B cell (primary cell): Measurements from ENCODE around the gene RUVBL1. TPM values are rescaled to one million over a fixed set of nuclear protein-coding genes. Genes with fewer than 3 reads are reported as not detected.

Experiments used
- ATAC-seq: fragments of 200-7000 bp; cut with Tn5 transposase; one replicate; pipeline ENCODE4 v1.10.0; 2021; ENCODE audit warnings: low read depth, mild to moderate bottlenecking, moderate number of reproducible peaks, moderate library complexity
- CTCF ChIA-PET: fragments of 350-600 bp; sonication (Branson Sonifier 250); formaldehyde crosslinking; loops from one replicate; lab custom pipeline; 2021; ENCODE audit warnings: antibody characterized with exemption, inconsistent platforms; lab: Charles Lee
- POLR2A ChIA-PET: fragments of 350-600 bp; sonication (Branson Sonifier 250); formaldehyde crosslinking; loops from one replicate; lab custom pipeline; 2021; ENCODE audit warnings: antibody characterized with exemption; lab: Charles Lee
- DNase-seq: peaks from one replicate; pipeline ENCODE4 v3.0.0; 2013
- H2AFZ ChIP-seq: 2 replicates; pipeline ENCODE4 v1.6.1; 2012; ENCODE audit warnings: mild to moderate bottlenecking, low read depth, low read length; ENCODE audit not compliant: insufficient read depth, poor library complexity, severe bottlenecking
- H3K27ac ChIP-seq, 2 donors: 1 replicate in 1 of 2; 2 replicates in 1 of 2; pipeline ENCODE4 v1.5.1; 2012 to 2013; ENCODE audit warnings: low read length in 2 of 2, mild to moderate bottlenecking in 2 of 2, moderate library complexity in 1 of 2
- H3K27me3 ChIP-seq, 4 experiments: fragments of 200-600 bp in 1 of 4; sonication (generic) in 1 of 4; replicated peaks in 1 of 4; 1 replicate in 2 of 4; 2 replicates in 2 of 4; pipeline versions ENCODE4 v1.6.1 to v1.7.0; 2013 to 2016; ENCODE audit warnings: low read length in 3 of 4, mild to moderate bottlenecking in 2 of 4, mixed read lengths in 1 of 4, moderate library complexity in 1 of 4; ENCODE audit not compliant: insufficient read depth in 4 of 4, control insufficient read depth in 3 of 4; ENCODE audit errors: control extremely low read depth in 1 of 4
- H3K36me3 ChIP-seq, 2 experiments: replicated peaks in 1 of 2; 1 replicate in 1 of 2; 2 replicates in 1 of 2; pipeline versions ENCODE4 v1.6.1 to v1.7.1; 2013; ENCODE audit warnings: low read length in 1 of 2; ENCODE audit not compliant: insufficient read depth in 2 of 2, control insufficient read depth in 1 of 2; ENCODE audit errors: control extremely low read depth in 1 of 2, extremely low read depth in 1 of 2
- H3K4me1 ChIP-seq, 2 donors: fragments of 200-600 bp in 1 of 2; sonication (generic) in 1 of 2; 1 replicate in 1 of 2; 2 replicates in 1 of 2; pipeline versions ENCODE4 v1.5.1 to v1.6.1; 2013 to 2017; ENCODE audit warnings: low read length in 2 of 2; ENCODE audit not compliant: control insufficient read depth in 2 of 2, insufficient read depth in 2 of 2
- H3K4me2 ChIP-seq: replicated peaks from 2 replicates; pipeline ENCODE3; 2012; ENCODE audit warnings: mild to moderate bottlenecking, low read depth, low read length; ENCODE audit not compliant: poor library complexity, severe bottlenecking
- H3K4me3 ChIP-seq, 5 experiments: fragments of 200-600 bp in 1 of 5; sonication (generic) in 1 of 5; 1 replicate in 3 of 5; 2 replicates in 2 of 5; pipeline versions ENCODE4 v1.5.1 to v1.7.0; 2011 to 2016; ENCODE audit warnings: low read length in 4 of 5, mild to moderate bottlenecking in 4 of 5, low read depth in 2 of 5, control low read depth in 1 of 5, moderate library complexity in 1 of 5; ENCODE audit not compliant: insufficient read depth in 1 of 5; ENCODE audit errors: control extremely low read depth in 1 of 5, extremely low read depth in 1 of 5
- H3K79me2 ChIP-seq: fragments of 200-600 bp; sonication (generic); one replicate; pipeline ENCODE4 v1.6.0; 2016; ENCODE audit warnings: low read length; ENCODE audit not compliant: control insufficient read depth, insufficient read depth
- H3K9ac ChIP-seq: fragments of 200-600 bp; sonication (generic); 2 replicates; pipeline ENCODE4 v1.6.1; 2017; ENCODE audit warnings: mild to moderate bottlenecking, low read length, moderate library complexity
- H3K9me3 ChIP-seq, 3 donors: one replicate each; pipeline versions ENCODE4 v1.6.1 to v1.7.1; 2013; ENCODE audit warnings: low read length in 2 of 3; ENCODE audit not compliant: control insufficient read depth in 2 of 3, insufficient read depth in 1 of 3; ENCODE audit errors: control extremely low read depth in 1 of 3
- H4K20me1 ChIP-seq: 2 replicates; pipeline ENCODE4 v1.6.0; 2012; ENCODE audit warnings: mild to moderate bottlenecking, low read length; ENCODE audit not compliant: insufficient read depth, control insufficient read depth, poor library complexity, severe bottlenecking
- H3K27ac Mint-ChIP-seq: one replicate; pipeline ENCODE4 v1.8.0; 2021; ENCODE audit warnings: mixed read lengths
- H3K27me3 Mint-ChIP-seq: one replicate; pipeline ENCODE4 v1.8.0; 2021; ENCODE audit warnings: mixed read lengths
- H3K4me1 Mint-ChIP-seq: one replicate; pipeline ENCODE4 v1.8.0; 2021; ENCODE audit warnings: mixed read lengths
- H3K4me3 Mint-ChIP-seq: one replicate; pipeline ENCODE4 v1.8.0; 2021; ENCODE audit warnings: mixed read lengths
- H3K9me3 Mint-ChIP-seq: one replicate; pipeline ENCODE4 v1.8.0; 2022; ENCODE audit warnings: mixed read lengths; ENCODE audit not compliant: insufficient read depth
- CTCF ChIP-seq: fragments of 200-600 bp; IDR thresholded peaks from one replicate; pipeline ENCODE4 v1.8.0; 2022; ENCODE audit warnings: antibody characterized with exemption, mild to moderate bottlenecking
- EZH2 ChIP-seq: IDR thresholded peaks from 2 replicates; pipeline ENCODE4 v1.6.1; 2012; ENCODE audit warnings: borderline replicate concordance, low read depth, mild to moderate bottlenecking, moderate library complexity, low read length; ENCODE audit not compliant: insufficient read depth, poor library complexity, severe bottlenecking
- WGBS: methylation state at CpG from one replicate; pipeline ENCODE4 v1.1.5; 2013; ENCODE audit warnings: missing lambda C conversion rate; ENCODE audit not compliant: insufficient coverage; 5-methylcytosine and 5-hydroxymethylcytosine counted together
- intact Hi-C: fragments of 100-400 bp; cut with micrococcal nuclease; formaldehyde crosslinking; loops from one replicate; pipeline ENCODE4 v1.10.0; 2022
- polyA plus RNA-seq: library from polyadenylated mRNA; depleted of rRNA; stranded (reverse); fragments of >200 nt; gene quantifications from 2 replicates; pipeline ENCODE4 v1.2.3, GENCODE V29; 2012
- total RNA-seq, 2 donors: library from RNA; stranded (reverse); fragments of 120-200 nt in 1 of 2; gene quantifications; 1 replicate in 1 of 2; 2 replicates in 1 of 2; pipeline versions ENCODE4 v1.2.3 to v1.2.4, GENCODE V29; 2013 to 2022

Gene RUVBL1
- total and polyA plus RNA-seq, 2 donors (not counting 1 experiment from before 2014, with no cell fraction given): 20.4 to 20.5 TPM

DNA sequence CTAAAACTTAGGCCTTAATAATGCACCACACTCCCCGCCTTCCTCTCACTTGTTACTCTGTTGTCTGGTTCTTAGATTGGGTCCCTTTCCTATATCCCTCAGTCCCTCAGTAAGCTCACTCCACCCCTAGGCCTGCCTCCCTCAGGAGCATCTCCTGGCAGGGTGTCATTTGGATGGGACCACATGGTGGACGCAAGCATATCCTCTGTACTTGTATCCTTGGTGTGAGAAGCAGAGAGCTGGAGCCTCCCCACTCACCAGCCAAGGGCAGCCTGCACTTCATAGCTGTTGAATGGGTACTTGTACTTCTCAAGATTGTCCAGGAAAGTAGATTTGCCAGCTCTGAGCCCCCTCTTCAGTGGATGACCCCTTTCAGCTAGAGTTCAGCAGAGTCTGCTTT, 59.7 kb downstream of the RUVBL1 start:
- CTCF ChIA-PET: interaction anchor here (0.6 to 1.1 kb wide), 2 partner anchors 10 to 554 kb away, joined by 3 read pairs; no protein-coding TSS in a partner anchor
- H3K27me3 ChIP-seq: no peaks in the 10 kb centered on the region
- H3K27ac ChIP-seq: no peak overlapping the region
- H2AFZ ChIP-seq: no peak overlapping the region
- TF ChIP-seq EZH2 (no peak), CTCF (no peak)
- POLR2A ChIA-PET: no interaction called here
- H3K4me1 Mint-ChIP-seq: no peaks in the 10 kb centered on the region
- H3K9me3 ChIP-seq: no peaks in the 10 kb centered on the region
- intact Hi-C loops: no loop called here
- no peak overlapping the region for H3K4me2 ChIP-seq
- H3K27ac Mint-ChIP-seq: no peak overlapping the region
- no peak overlapping the region for H3K4me3 Mint-ChIP-seq
- ATAC-seq: no peak
- peaks cover 23% of the 10 kb centered on the region for H4K20me1 ChIP-seq
- H3K9ac ChIP-seq: no peak overlapping the region
- H3K27me3 Mint-ChIP-seq: no peaks in the 10 kb centered on the region
- H3K9me3 Mint-ChIP-seq: no peaks in the 10 kb centered on the region
- H3K4me1 ChIP-seq: no peaks in the 10 kb centered on the region
- H3K4me3 ChIP-seq: no peak overlapping the region
- 100% methylated on average over 1 of the region's 2 CpGs for WGBS
- no peak for DNase-seq
- peaks cover 4 to 91% of the 10 kb centered on the region in 2 experiments for H3K36me3 ChIP-seq
- H3K79me2 ChIP-seq: no peaks in the 10 kb centered on the region

- Histone ChIP-seq H3K27ac (no peak overlapping the region), H3K9me3 (no peaks in the 10 kb centered on the region), H2AFZ (no peak overlapping the region), H3K4me3 (no peak overlapping the region), H3K4me1 (no peaks in the 10 kb centered on the region), H3K79me2 (peaks cover 2% of the 10 kb centered on the region), H3K9ac (no peak overlapping the region), H3K4me2 (no peak overlapping the region), H4K20me1 (peaks cover 9% of the 10 kb centered on the region), H3K27me3 (no peaks in the 10 kb centered on the region), H3K36me3 (peaks cover 4 to 86% of the 10 kb centered on the region in 2 experiments)
- ATAC-seq (no peak), DNase-seq (no peak)
- H3K27me3 Mint-ChIP-seq: no peaks in the 10 kb centered on the region
- intact Hi-C loops: no loop called here
- 78% methylated on average over 6 of the region's 8 CpGs for WGBS
- H3K4me3 Mint-ChIP-seq: no peak overlapping the region
- TF ChIP-seq CTCF: no peak
- no peak for TF ChIP-seq EZH2
- POLR2A ChIA-PET: no interaction called here
- CTCF ChIA-PET: interaction anchor here (1.0 kb wide), 1 partner anchor 16 kb away, joined by 3 read pairs; no protein-coding TSS in a partner anchor
- H3K4me1 Mint-ChIP-seq: no peaks in the 10 kb centered on the region
- H3K9me3 Mint-ChIP-seq: no peaks in the 10 kb centered on the region
- H3K27ac Mint-ChIP-seq: no peak overlapping the region
Observed at GRCh38 chr3:128062033-128062745, 61.4 kb downstream of the RUVBL1 start.
